AML-193 (cell line): ENCODE data around the gene SLC40A1.

Experiments used
- DNase-seq, 2 experiments: peaks; one replicate each; lab custom pipeline; 2025; lab: John Stamatoyannopoulos, UW

Gene SLC40A1

DNA sequence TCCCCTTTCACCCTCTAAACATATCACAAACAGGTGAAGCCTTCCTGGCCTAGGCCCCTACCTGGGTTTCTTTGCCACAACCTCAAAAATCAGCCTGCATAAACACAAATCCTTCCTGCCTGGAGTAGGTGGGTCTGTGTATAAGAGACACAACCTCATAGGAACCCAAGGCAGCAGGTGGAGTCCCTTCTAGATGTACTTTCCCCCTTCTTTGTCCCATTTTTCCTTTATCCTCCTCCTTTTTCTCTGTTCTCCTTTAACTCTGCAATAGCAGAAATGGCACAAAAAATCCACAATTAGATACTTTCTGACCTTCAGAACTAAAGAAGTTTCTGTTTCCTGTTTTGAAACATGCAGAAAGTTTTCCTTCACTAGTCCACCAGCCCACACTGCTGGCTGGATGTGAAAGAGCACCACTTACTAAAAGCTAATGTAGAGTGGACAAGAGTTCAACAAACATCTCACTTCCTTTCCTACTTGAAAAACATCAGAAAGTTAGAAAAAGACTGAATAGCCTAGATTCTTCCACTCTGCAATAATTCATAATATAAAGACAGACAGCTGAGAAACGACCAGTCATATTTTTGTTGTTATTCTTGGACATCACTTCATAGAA lies 11.2 kb downstream of the SLC40A1 start:
- DNase-seq = peak in 1 of 2 experiments; percentile 17

- no peak for DNase-seq
Measured at GRCh38 chr2:189566046-189566445, 14.5 kb downstream of the SLC40A1 start.

- DNase-seq = no peak
Measured at GRCh38 chr2:189561371-189562038, 19.1 kb downstream of the SLC40A1 start.

GRCh38 chr2:189560273-189560586 lies 20.4 kb downstream of the SLC40A1 start:
- no peak for DNase-seq

DNA sequence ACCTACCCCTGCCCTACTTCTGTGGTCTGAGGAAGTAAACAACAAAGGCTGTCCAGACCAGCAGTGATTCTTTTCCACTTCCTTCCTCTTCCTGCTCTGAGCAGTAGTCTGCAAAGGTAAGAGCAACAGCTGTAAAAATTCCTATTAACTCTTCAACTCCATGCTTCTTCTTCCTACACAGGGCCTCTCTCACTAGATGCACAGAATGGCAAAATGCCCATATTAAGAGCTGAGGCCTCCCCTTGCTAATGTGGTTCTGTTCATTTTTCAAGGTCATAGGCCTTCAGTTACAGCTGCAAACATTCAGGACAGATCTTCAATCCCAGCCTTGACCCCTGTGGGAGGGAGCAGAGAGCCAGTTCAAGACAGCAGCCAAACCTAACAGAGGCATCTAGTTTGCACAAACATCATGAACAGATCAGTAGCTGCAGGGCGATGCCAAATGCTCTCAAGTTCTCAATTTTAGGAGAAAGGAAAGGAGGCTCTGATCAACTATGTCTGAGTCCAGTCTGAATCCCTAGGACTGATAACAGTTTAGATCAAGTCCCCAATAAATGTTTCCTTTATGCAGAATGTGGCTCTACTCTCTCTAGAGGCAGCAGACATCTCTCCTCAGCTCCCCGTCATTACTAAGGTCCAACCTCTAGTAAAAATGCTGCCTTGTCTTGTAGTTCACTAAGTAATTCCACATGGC lies 20.9 kb downstream of the SLC40A1 start:
- DNase-seq = no peak

GRCh38 chr2:189558516-189559272 lies 21.9 kb downstream of the SLC40A1 start:
- no peak for DNase-seq

- DNase-seq = no peak
Measured at GRCh38 chr2:189557373-189557772, 23.2 kb downstream of the SLC40A1 start.

DNA sequence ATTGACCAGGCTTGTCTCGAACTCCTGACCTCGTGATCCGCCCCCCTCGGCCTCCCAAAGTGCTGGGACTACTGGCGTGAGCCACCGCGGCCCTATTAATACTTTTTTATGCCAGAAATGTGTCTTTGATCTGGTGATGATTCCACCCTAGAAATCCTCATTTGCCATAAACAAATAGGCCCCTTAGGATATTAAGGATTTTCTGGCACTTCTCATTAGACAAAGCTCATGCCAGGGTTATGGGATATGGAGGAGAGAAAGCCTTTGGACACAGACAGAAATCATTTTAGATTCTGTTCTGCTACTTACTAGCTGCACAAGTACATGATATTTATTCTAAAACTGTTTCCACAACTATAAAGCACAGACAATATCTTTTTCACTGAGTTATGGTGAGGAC lies 24.1 kb downstream of the SLC40A1 start:
- DNase-seq = no peak

- DNase-seq = no peak
Measured at GRCh38 chr2:189555232-189555631, 25.4 kb downstream of the SLC40A1 start.

GRCh38 chr2:189553504-189554088 lies 27.0 kb downstream of the SLC40A1 start:
- no peak for DNase-seq

DNA sequence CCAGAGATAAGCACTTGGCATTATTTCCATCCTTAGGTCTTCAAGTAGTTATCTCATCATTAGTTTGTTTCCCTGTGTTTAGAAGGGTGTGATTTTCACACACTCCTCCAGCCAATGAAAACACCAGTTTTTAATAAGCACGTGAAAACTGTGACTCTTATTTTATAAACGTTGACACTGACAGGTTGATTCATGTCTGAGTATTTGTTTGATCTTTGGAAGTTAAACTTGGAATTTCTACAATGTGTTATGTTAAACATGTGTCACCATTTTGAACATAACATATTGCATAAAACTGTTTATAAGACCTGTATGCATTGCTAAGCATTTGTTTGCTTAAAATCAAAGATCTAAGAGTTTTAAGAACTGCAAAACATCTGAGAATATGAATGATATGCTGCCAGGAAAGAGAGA lies 27.6 kb downstream of the SLC40A1 start:
- no peak for DNase-seq

- no peak for DNase-seq
Measured at GRCh38 chr2:189552334-189552990, 28.1 kb downstream of the SLC40A1 start.

DNA sequence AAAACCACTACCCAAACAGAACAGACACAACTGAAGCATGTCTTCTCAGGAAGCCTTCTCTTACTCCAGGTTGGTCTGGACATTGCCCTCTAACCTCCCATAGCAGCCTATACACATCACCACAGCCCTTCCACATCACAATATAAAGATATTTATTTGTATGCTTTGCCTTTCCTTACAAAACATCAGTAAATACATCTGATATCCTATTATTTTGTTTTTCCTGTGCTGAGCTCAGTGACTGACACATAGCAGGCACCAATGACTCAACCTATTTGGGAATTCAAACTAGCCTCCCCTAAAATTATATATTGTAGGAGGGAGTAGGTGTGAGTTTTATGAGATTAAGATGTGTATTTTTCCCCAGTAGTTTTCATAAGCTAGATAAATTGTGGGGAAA lies 28.8 kb downstream of the SLC40A1 start:
- no peak for DNase-seq

DNA sequence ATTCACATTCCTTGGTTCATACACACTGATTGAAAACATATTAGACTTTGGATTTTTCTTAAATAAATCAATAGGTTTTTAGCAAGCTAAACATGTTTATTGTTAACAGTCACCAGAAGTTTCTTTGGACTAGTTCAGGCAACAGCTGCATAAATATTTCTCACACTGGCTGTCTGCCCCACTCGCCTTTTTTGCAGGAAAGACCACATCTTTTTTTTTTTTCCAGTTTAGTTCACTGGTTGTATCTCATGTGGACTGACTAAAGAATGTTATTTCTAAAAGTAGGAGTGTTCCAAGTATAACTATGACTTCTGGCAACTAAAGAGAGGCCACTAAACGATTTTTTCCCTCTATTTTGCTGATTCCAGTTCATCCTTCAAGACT lies 31.1 kb downstream of the SLC40A1 start:
- no peak for DNase-seq

GRCh38 chr2:189548666-189549448 lies 31.7 kb downstream of the SLC40A1 start:
- DNase-seq = no peak

- no peak for DNase-seq
Measured at GRCh38 chr2:189545418-189545817, 35.2 kb downstream of the SLC40A1 start.

GRCh38 chr2:189544318-189545042 lies 36.1 kb downstream of the SLC40A1 start:
- no peak for DNase-seq

DNA sequence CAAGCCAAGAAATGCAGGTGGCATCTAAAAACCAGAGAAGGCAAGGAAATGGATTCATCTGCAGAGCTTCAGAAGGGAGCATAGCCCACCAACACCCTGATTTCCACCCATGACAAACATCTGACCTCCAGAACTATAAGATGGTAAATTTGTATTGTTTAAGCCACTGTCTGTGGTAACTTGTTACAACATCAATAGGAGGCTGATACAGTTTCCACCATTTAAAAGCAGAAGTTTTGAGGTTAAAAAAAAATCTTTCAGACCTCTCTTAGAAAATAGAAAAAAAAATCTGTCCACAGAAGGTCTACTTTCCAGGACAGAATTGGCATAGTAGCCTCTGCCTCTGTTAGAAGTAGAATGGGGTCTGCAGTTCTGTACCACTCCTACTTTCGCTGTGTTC lies 37.2 kb downstream of the SLC40A1 start:
- peak in 1 of 2 experiments; percentile 6 for DNase-seq

DNA sequence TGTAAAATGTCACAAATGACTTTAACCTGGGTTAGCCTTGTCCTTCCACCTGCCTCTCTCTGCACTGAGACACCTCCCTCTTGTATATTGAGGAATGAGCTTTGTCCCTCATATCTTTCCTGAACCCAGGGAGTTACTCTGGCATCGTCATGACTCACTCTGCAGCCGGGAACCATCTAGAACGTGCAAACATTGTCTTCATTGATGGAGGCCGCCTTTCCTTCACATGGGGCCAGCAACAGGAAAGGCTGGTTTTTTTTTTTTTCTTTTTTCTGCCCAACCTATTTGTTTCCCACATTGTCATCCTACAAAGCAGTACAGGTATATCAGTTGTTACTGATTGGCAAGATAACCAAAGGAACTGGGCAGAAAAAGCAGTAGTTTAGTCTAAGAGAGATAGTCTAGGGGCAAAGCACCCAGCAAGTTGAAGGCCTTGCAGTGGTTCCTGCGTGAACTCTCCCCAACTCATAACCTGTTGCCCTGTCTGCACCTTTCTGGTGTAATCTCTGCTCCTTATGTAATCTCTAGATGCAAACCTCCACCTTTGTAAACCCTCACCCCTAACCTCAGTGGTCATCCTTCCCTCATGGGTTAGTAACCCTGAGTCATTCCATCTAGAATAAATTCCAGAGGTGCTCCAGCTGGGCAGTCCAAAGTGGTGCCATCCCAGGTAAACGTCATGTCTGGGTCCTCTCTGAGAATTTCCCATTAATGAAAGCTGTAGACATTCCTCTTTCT lies 38.3 kb downstream of the SLC40A1 start:
- no peak for DNase-seq

DNA sequence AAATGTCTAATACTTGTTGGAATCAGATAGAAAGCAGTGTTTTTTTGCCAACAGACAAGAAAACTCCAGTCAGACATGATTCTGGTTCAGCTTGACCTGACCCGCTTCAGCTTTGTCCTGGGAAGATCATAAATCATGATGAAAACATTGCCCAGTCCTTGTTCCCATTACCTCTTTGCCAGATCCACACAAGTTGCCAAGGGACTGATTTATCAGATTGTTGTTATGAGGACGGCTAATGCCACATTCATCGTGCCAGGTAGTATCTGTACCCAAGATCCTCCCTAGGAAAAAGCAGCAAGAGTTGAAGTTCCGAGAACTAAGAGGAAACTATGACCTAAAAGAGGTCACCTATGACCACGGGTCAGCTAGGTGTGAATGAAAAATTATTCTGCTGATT lies 39.0 kb downstream of the SLC40A1 start:
- no peak for DNase-seq
